GM19395 (cell line): Measurements from ENCODE around the gene TBC1D3I.
"Not testable (repeated sequence)": the region's sequence is repeated elsewhere in the genome, so short reads cannot be mapped to it uniquely, and the experiment has no call there.

Source experiments
- ATAC-seq: cut with Tn5 transposase; IDR thresholded peaks from one replicate; pipeline ENCODE4 v1.9.1; 2021; ENCODE audit warnings: mild to moderate bottlenecking, moderate library complexity; ENCODE audit not compliant: unreplicated experiment

Gene TBC1D3I

GRCh38 chr17:36207383-36207782 is 57.0 kb downstream of the TBC1D3I start:
- not testable (repeated sequence) for ATAC-seq

GRCh38 chr17:36206486-36206821 is 57.9 kb downstream of the TBC1D3I start:
- ATAC-seq: not testable (repeated sequence)

DNA sequence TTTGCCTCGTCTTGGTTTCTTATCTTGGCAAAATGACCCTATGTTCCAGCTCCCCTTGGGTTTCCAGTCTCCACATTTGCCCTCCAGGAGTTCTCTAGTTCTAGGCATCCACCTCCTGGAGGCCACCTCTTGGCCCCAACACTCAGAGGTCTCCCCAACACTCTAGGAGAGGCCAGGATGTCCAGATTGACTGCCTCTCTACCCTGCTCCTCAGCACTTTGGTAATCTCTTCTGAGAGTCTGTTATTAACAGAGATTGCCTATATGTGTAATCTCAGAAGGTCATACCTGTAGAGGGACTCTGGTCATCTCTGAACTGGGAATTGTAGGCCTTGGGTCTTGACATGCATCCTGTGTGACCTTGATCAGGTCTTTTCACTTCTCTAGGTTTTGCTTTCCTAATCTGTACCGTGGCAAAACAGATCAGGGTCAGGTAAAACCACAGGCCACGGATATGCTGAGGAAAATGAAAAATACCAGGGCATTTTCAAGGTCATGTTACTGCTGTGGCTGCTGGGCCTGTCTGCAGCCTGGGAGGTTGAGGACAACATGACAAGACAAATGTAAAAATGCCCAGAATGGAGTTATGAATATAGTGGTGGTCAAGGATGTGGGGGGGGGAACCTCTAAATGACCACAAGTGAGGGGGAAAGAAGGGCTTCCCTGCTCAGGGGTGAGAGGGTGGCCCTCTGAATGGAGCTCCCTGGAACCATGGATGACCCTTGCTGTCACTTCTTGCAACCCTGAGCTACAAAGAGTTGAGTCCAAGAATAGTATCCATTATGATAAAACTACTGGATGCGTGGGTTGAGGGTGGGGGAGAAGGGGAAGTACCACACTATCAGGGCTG is 58.5 kb downstream of the TBC1D3I start:
- no peak for ATAC-seq

- ATAC-seq: no peak
These were observed 59.5 kb downstream of the TBC1D3I start for GRCh38 chr17:36204724-36205500.
